HG03103 (cell line): ENCODE data around the gene PRKCH.

Experiments used
- ATAC-seq: cut with Tn5 transposase; IDR thresholded peaks from one replicate; pipeline ENCODE4 v1.9.1; 2021; ENCODE audit warnings: low read depth; ENCODE audit not compliant: unreplicated experiment

Gene PRKCH

GRCh38 chr14:61335049-61335448 is 13.7 kb downstream of the PRKCH start:
- ATAC-seq: no peak

- no peak for ATAC-seq
Observed at GRCh38 chr14:61335671-61336275, 14.4 kb downstream of the PRKCH start.

GRCh38 chr14:61337893-61338292 is 16.5 kb downstream of the PRKCH start:
- no peak for ATAC-seq

GRCh38 chr14:61338457-61338856 is 17.1 kb downstream of the PRKCH start:
- ATAC-seq: no peak

- ATAC-seq: no peak
Observed at GRCh38 chr14:61341275-61342206, 20.2 kb downstream of the PRKCH start.

- no peak for ATAC-seq
Observed at GRCh38 chr14:61342486-61342885, 21.1 kb downstream of the PRKCH start.

GRCh38 chr14:61342932-61343331 is 21.6 kb downstream of the PRKCH start:
- ATAC-seq: no peak

GRCh38 chr14:61343471-61343870 is 22.1 kb downstream of the PRKCH start:
- no peak for ATAC-seq

GRCh38 chr14:61343991-61344405 is 22.6 kb downstream of the PRKCH start:
- no peak for ATAC-seq

GRCh38 chr14:61344437-61345150 is 23.2 kb downstream of the PRKCH start:
- ATAC-seq: no peak

- no peak for ATAC-seq
Observed at GRCh38 chr14:61345151-61345482, 23.7 kb downstream of the PRKCH start.

- ATAC-seq: no peak
Observed at GRCh38 chr14:61346221-61346620, 24.8 kb downstream of the PRKCH start.

- no peak for ATAC-seq
Observed at GRCh38 chr14:61346793-61347192, 25.4 kb downstream of the PRKCH start.

GRCh38 chr14:61347826-61348443 is 26.6 kb downstream of the PRKCH start:
- no peak for ATAC-seq

GRCh38 chr14:61350427-61351270 is 29.3 kb downstream of the PRKCH start:
- no peak for ATAC-seq

GRCh38 chr14:61351477-61351876 is 30.1 kb downstream of the PRKCH start:
- ATAC-seq: no peak

- ATAC-seq: no peak
Observed at GRCh38 chr14:61355892-61356325, 34.5 kb downstream of the PRKCH start.

GRCh38 chr14:61357123-61357522 is 35.7 kb downstream of the PRKCH start:
- ATAC-seq: no peak

GRCh38 chr14:61358554-61359226 is 37.3 kb downstream of the PRKCH start:
- ATAC-seq: no peak
